Stimulated activated CD8-positive, alpha-beta memory T cell treated with anti-CD3 and anti-CD28 coated beads, Interleukin-15, amount 100 ng/mL, for 48 hours (primary cell): ENCODE results near the gene CYTH4.
"Not testable (repeated sequence)": the region's sequence is repeated elsewhere in the genome, so short reads cannot be mapped to it uniquely, and the experiment has no call there.

ENCODE experiments used
- DNase-seq, 2 donors: peaks; one replicate each; pipeline ENCODE4 v3.0.0-alpha.2; 2020; ENCODE audit warnings: low read depth in 2 of 2

CYTH4 gene, protein sequence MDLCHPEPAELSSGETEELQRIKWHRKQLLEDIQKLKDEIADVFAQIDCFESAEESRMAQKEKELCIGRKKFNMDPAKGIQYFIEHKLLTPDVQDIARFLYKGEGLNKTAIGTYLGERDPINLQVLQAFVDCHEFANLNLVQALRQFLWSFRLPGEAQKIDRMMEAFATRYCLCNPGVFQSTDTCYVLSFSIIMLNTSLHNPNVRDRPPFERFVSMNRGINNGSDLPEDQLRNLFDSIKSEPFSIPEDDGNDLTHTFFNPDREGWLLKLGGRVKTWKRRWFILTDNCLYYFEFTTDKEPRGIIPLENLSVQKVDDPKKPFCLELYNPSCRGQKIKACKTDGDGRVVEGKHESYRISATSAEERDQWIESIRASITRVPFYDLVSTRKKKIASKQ

DNA sequence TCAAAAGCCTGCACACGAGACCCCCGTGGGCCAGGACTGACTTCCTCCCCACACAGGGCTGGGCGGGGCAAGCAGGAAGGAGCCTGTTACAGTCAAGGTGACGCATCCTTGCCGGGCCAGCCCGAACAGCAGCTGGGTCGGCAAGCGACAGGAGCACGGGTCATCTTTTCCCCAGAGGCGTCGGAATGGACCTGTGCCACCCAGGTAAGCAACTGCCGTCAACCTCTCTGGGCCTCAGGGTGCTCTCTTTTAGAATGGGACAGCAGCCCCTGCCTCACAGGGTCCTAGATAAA lies at the start of gene CYTH4:
TSS of gene CYTH4 (plus strand) at position 124 of the 293 bp plus-strand sequence. CDS start at position 186, 62 bp downstream.
- peak; percentile 71 to 76 for DNase-seq

DNA sequence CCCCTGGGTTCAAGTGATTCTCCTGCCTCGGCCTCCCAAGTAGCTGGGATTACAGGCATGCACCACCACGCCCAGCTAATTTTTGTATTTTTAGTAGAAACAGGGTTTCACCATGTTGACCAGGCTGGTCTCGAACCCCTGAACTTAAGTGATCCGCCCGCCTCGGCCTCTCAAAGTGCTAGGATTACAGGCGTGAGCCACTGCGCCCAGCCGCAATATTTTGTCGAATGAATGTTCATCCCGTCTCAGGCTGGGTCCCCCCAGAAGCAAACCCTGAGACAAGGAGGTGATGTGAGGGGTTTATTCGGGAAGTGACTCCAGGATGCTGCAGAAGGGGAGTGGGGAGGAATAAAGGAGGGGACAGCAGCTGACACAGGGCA lies 48.9 kb upstream of the CYTH4 start:
- DNase-seq: not testable (repeated sequence)

DNA sequence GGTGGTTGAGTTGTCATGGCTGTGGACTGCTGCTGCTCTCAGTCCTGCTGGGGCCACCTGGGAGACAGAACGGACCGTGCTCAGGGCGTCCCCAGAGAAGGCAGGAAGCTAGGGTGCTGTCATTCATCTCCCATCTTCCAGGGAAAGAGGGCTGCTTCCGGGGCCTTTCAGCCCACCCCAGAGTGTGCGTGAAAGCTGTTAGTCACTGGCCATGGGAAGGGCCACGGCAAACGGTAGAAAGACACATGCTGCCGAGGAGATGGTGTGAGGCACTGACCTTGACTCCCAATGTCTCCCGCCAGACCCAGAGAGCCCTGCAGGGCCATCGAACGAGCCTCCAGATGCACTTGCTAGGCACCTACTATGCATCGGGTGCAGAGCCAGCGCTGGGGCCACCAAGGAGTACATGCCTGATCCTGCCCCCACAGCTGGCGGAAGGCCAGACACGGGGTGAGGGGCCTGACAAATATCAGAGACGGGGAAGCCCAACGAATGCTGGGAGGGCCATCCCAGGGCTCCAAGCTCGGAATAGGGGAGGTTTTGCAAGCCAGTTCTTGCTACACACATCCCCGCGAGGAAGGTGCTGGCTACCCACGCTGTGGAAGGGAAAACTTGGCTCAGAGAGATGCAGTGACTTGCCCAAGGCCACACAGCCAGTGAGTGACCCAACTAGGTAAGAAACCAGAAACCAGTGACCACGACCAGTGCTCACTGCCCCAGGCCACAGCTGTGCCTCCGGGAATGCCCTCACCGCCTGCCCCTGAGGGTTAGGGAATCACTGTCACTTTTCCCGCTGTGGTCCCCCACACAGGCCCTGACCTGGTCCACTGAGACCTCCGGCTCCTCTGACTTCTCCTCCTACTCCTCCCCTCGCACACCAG lies 48.3 kb upstream of the CYTH4 start:
- DNase-seq: no peak

DNA sequence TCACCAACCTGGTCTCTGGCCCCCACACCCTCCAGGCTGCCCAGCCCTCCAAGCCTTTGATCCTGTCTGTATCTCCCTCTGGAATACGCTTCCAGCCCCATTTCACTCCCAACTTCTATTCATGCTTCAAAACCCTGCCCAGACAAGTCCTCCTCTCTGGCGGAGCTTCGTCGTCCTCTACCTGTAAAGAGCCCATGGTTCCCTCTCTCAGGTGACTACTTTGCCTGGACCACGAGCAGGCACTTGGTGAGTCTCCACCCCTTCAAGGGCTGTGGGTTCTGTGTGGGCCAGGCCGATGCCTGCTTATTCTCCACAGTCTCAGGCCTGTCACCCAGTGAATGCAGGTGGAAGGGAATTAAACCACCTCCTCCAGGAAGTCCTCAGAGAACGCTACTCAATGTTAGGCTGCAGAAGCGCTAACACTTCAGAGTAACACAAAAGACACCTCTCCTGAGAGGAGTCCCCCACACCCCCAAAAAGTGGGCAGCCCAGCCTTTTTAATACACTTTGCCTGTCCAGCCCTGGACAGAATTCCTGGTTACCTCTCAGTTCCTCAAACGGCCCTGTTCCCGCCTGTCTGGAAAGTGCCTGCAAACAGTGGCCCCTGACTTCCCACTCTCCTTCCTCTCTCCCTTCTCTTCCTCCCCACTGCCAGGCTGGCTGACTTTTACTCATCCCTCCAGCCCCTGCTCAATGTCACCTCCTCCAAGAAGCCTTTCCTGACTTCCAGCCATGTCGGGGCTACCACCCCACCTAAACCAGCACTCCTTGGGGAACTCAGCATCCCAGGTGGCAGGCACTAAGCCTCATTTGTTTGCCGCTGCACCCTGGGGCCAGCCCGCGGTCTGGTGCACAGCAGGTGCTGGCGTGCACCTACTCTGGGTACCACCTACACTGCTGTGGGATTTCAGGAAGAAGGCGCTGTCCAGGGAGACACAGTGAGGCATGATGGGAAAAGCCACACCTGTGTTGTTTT lies 47.3 kb upstream of the CYTH4 start:
- DNase-seq: no peak

DNA sequence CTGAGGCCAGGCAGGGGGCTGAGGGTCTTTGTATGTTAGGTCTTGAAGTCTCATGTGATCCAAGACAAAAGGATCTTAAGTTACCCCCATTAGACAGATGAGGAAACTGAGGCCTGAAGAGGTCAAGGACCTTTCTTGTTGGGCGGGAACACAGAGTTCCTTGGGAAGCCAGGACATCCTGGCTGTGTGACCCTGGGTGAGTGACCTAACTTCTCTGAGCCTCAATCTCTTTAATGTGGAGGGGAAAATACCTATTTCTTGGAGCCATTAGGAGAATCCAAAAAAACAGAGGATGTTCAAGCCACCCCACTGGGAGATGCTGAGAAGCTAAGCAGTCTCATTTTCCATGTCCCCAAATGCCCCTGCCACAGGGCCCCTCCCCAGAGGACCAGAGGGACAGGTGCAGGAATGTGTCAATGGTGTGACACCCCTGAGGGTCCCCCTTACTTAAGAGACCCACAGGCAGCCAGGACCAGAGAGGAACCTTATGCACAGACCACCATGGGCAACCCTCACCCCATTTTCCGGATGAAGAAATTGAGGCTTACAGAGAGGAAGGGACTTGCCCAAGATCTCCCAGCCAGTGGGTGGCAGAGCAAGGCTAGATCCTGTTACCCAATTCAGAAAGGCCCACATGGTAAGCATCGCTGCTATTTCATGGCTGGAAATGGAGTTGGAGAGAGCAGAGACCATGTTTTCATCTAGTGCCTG lies 46.3 kb upstream of the CYTH4 start:
- DNase-seq: no peak

DNA sequence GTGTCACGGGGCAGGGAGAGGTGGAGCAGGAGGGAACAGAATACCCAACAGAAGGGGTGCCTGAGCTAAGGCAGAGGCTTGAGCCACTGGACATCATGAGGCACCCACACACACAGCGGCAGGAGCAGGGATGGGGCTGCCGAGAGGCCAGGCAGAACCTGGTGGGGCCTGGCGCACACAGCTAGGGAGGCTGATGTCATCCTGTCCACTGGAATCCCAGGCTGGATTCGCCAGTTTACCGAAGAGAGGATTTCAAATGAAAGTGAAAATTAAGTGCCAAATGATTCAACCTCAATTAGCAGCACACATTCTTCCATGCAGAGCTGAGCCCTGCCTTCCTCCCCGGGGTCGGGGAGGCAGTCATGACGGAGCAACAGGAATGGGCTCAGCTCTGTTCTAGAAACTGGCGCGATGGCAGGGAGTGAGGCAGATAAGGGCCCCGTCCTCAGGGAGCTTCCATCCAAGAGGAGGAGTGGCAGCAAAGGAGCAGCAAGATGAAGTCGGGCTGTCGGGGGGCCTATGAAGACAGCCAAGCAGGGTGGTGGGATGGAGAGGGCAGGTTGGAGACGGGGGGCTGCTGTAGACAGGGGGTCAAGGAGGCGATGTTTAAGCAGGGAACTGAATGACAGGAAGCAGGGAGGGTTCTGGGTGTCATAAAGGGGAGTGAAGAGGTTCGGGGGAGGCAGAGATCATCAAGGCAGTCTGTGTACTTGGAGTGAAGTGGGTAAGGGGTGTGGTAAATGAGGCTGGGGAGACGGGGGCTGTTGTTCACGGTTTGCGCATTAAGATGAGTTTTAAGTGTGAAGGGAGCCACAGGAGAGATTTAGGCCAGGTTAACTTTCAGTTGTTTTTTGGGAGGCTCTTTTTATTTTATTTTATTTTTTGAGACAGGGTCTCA lies 44.7 kb upstream of the CYTH4 start:
- DNase-seq: no peak

DNA sequence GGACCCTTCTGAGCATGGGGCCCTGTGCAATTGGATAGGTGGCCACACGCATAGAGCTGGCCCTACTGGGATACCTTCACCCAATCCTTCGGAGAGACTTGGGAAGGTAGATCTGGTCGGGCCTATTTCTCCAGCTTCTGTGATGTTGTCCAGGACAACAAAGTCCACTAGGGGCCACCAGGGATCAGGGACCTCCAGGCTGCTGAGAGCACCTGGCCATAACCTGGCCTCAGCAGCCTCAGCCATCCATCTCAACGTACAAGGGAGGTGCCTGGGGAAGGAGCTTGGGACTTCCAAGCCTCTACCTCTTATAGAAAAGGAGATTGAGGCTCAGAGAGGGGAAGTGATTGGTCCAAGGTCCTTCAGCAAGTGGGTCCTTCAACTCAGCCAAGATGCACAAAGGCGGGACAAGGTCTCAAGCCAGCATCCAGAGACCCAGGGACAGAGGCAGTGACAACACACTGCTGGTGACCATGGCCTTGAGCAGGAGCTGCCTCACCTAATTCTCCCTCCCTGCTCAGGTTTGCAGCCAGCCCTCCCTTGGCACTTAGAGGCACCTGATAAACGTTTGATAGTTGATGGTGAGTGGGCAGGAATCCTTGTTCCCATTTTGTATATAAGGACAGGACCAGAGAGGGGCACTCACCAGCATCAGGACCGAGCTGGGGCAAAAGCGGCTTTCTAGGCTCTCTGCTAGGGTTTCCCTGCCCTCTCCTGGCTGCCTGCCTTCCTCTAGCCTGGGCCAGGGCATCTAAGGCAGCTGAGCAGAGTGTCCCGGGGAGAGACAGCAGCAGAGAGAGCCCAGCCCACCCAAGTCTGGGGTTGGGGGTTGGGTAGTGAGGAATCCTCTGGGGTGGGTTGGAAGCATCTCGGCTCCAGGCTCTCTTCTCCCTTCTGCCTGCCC lies 42.7 kb upstream of the CYTH4 start:
- DNase-seq: no peak

DNA sequence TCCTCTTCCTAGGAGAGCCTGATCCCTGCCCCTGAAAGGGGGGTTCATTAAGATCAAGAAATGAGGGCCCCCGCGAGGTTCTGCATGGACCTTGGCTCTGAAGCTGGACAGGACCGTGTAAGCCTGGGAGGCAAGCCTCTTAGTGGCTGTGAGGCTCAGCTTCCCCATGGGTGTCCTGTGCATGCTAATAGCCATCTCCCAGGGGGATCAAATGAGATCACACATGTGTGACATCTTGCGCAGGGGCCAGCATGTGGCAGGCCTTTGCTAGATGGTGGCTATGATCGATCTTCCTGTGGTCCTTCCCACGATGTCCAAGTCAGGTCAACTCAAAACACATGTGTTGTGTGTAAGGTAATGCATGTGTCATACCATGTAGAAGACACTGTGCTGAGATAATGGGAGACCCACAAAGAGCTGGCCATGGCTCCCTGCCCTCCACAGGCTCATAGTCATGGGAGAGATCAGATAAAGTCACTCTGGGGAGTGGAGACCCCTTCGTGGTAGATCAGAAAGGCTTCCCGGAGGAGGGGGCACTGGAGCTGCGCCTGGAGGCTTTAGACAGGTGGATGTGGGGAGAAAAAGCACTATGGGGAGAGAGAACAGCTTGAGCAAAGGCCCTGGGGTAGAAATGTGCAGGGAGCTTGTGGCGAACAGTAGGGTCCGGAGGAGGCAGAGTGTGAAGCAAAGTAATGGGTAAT lies 41.9 kb upstream of the CYTH4 start:
- DNase-seq: no peak

DNA sequence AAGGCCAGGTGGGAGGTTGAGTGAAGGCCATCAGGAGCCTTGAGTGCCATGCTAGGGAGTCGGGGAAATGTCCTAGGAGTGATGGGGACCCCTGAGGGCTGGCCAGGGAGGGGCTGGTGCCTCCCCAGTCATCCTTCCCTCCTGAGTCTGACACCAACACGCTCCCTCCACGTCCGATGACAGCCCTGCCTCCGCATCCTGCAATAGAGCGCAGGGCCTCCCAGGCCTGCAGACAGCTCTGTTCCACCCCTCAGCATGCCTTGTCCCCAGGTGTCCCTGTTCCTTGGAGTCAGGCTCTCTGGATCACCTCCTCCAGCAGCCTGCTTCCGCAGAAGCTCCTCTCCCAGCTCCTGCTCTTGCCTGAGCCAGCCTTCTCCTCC lies 41.4 kb upstream of the CYTH4 start:
- no peak for DNase-seq

DNA sequence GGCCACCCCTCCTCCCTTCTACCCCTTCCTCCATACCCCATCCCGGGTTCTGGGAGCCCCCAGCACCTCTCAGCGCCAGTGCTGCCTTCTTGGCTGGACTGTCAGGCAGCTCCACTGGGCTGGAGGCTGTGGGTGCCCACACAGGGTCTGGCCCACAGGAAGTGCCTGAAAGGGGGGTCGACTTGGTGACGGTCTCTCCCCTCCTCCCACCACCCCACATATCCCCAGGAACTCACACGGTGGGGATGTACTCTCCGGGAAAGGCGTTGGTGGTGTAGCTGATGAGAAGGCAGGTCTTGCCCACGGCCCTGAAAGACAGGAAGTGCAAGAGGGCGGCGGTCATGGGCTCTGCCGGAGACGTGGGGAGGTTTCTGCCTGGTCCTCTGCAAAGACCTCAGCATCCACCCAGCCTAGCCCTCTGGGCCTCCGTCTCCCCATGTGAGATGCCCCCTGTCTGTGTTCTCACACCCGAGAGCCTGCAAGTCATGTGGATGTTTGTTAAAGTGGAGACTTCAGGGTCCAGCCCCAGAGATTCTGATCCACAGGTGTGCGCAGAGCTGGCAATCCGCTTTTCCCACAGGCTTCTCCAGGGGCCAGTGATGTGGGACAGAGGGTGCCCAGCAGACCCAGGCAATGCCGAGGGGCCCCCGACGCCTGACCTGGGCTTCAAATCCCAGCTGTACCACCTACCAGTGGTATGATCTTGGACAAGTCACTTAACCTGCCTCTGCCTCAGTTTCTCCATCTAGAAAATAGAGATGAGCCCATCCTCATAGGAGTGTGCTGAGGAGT lies 40.8 kb upstream of the CYTH4 start:
- no peak for DNase-seq

DNA sequence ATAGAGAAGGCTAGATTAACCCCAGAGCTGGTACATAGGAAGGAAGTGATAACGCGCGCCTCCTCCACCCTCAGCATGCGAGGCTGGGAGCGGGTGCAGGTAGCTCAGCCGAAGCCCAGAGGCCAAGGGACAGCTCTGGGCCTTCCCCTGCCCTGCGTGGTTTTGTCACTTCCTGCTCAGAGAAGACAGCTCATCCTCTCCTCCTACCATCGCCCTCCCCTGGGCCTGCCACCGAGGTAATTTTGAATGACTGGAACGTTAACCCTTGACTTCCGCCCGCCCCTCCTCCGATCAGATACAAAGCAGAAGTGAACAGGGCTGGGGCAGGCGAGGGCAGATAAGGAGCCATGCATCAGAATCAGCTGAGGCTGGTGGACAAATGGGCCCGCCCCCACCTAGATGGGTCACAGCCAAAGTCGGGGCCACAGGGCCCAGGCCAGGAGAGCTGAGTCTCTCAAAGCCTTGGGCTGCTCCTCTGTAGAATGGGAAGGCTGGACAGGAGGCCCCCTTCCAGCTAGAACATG lies 39.9 kb upstream of the CYTH4 start:
- peak; percentile 88 to 91 for DNase-seq

DNA sequence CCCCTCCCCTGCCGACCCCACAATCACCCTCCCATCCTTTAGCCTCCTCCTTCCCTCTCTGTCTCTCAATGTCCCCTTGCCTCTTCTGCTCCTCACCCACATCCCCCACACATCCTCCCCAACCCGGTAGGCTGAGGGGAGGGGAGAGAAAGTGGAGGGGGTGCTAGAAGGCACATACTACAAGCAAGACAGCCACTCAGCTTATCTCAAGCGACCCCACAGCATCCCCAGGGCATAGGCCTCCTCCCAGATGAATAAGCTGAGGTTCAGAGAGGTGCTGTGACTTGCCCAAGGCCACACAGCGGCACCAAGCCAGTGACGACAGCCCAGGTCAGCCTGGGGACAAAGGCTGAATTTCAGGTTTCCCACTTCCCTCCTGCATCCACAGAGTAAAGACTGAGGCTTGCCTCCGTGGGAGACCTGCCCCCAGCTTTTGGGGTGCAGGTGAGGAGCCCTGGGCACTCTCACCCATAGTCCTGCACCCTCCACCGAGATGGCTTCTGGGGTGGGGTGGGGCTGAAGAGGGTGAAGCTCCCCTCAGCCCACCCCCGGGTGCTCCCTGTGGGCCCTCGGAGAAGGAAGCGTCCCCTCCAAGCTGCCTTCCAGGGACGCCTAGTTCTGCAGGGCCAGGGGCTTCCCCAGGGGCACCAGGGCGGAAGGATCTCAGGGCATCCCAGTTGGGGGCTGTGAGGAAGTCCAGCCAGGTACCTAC lies 38.8 kb upstream of the CYTH4 start:
- DNase-seq: no peak

DNA sequence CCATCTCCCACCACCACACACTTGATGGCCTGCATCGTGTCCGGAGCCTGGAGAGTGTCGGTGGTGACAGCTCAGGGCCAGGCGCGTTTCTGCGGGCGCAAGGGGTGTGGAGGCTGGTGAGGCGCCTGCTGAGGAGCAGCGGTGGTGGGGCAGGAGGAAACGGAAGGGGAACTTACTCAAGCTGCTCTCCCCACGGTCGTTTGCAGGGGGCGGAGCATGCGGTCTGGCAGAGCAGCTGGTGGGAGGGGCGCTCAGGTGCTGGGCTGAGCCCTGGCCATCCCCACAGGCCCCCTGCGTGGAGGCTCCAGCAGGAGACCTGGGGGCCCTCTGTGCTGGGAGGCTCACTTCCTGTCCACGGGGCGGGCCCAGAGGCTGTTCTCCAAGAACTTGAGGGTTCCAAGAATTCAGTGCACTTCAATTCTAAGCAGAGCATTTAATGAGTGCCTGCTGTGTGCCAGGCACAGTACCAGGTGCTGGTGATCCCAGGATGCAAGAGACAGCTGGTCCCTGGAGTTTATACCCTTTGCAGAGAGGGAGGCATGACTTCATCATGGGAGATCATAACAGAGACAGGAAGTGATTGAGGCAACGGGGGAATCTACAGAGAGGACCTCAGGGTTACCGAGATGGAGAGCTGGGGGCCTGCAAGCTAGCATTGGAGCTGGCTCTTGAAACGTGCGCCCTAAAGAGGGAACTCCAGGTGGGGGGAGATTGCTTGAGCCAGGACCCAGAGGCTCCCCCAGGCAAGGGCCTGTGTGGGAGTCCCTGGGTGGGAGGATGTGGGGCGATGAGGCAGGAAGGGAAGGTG lies 38.0 kb upstream of the CYTH4 start, which contains the start of gene RAC2:
TSS of gene RAC2 (minus strand) at position 156 of the 808 bp plus-strand sequence. CDS start at position 35, 121 bp downstream.
- peak; percentile 89 to 96 for DNase-seq

DNA sequence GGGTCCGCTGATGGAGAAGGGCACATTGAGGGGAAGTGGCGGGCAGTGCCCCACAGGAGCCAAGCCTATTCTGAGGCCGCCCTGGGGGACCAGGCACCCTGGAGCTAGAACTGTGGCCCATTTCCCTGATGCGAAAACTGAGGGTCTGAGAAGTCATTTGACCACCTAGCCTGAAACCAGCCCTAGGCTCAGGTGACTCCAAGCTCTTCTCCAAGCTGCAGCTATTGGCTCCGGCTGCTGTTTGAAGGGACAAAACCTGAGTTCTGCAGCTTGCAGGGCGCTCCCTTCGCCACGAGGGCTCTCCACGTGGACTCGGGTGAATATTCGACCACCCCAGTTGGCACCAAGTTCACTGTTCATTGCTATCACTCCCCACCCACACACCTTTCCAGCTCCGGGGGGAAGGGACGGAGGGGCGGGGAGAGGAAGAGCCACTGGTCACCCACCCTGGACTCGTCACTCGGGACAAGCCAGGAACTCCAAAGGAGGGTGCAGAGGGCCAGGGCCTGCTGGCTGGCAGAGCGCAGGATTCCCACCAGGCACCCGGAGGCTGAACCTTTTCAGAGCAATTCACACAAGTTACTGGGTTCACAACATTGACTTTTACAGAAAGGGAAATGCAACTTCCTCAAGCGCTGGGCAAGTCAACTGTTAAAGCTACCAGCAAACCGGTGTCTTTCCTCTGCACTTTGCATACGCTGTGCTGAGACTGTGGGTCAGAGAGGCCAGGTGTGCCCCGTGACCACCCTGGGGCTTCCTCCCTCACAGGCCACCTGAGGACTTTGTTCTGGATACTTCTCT lies 37.2 kb upstream of the CYTH4 start:
- no peak for DNase-seq

DNA sequence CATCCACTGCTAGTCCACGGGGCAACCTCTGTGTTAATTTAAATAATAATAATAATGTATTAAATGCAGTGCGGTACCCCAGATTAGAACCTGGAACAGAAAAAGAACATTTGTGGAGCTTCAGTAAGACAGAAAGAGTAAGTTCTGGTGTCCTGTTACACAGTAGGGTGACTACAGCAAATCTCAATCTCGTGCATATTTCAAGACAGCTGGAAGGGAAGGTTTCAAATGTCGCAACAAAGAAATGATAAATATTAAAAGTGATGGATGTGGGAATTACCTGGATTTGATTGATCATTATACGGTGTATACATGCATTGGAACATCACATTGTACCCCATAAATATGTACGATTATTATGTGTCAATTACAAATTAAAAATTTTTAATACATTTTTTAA lies 36.6 kb upstream of the CYTH4 start:
- DNase-seq: no peak
